ENCODE measurements around the gene PTPRD.
"Not testable (repeated sequence)": the region's sequence is repeated elsewhere in the genome, so short reads cannot be mapped to it uniquely, and the experiment has no call there.

PTPRD gene

GRCh38 chr9:9552665-9553064 lies 1060.1 kb downstream of the PTPRD start:
- DNase-seq (ENCODE audit: low read depth in 1 of 2, low spot score in 1 of 2) = no peak

- DNase-seq (ENCODE audit: low read depth in 1 of 2, low spot score in 1 of 2) = no peak
Measured at GRCh38 chr9:9538766-9539165, 1074.0 kb downstream of the PTPRD start.

- DNase-seq (ENCODE audit: low read depth in 1 of 2, low spot score in 1 of 2) = no peak
Measured at GRCh38 chr9:9538356-9538755, 1074.4 kb downstream of the PTPRD start.

- DNase-seq (ENCODE audit: low read depth in 1 of 2, low spot score in 1 of 2) = no peak
Measured at GRCh38 chr9:9536523-9536922, 1076.3 kb downstream of the PTPRD start.

- DNase-seq (ENCODE audit: low read depth in 1 of 2, low spot score in 1 of 2) = no peak
Measured at GRCh38 chr9:9523476-9524139, 1089.2 kb downstream of the PTPRD start.

GRCh38 chr9:9522406-9522805 lies 1090.4 kb downstream of the PTPRD start:
- DNase-seq (ENCODE audit: low read depth in 1 of 2, low spot score in 1 of 2) = no peak

- DNase-seq (ENCODE audit: low read depth in 1 of 2, low spot score in 1 of 2) = no peak
Measured at GRCh38 chr9:9521033-9521779, 1091.6 kb downstream of the PTPRD start.

GRCh38 chr9:9504869-9505268 lies 1107.9 kb downstream of the PTPRD start:
- no peak for DNase-seq (ENCODE audit: low read depth in 1 of 2, low spot score in 1 of 2)

- no peak for DNase-seq (ENCODE audit: low read depth in 1 of 2, low spot score in 1 of 2)
Measured at GRCh38 chr9:9499546-9499945, 1113.3 kb downstream of the PTPRD start.

- no peak for DNase-seq (ENCODE audit: low read depth in 1 of 2, low spot score in 1 of 2)
Measured at GRCh38 chr9:9498846-9499245, 1114.0 kb downstream of the PTPRD start.

GRCh38 chr9:9498128-9498527 lies 1114.7 kb downstream of the PTPRD start:
- no peak for DNase-seq (ENCODE audit: low read depth in 1 of 2, low spot score in 1 of 2)

- DNase-seq (ENCODE audit: low read depth in 1 of 2, low spot score in 1 of 2) = no peak
Measured at GRCh38 chr9:9494336-9494735, 1118.5 kb downstream of the PTPRD start.

- DNase-seq (ENCODE audit: low read depth in 1 of 2, low spot score in 1 of 2) = no peak
Measured at GRCh38 chr9:9492506-9492905, 1120.3 kb downstream of the PTPRD start.

- DNase-seq (ENCODE audit: low read depth in 1 of 2, low spot score in 1 of 2) = no peak
Measured at GRCh38 chr9:9489183-9489582, 1123.6 kb downstream of the PTPRD start.

GRCh38 chr9:9483175-9483574 lies 1129.6 kb downstream of the PTPRD start:
- DNase-seq (ENCODE audit: low read depth in 1 of 2, low spot score in 1 of 2) = no peak

- no peak for DNase-seq (ENCODE audit: low read depth in 1 of 2, low spot score in 1 of 2)
Measured at GRCh38 chr9:9478741-9479140, 1134.1 kb downstream of the PTPRD start.

GRCh38 chr9:9469271-9469670 lies 1143.5 kb downstream of the PTPRD start:
- no peak for DNase-seq (ENCODE audit: low read depth in 1 of 2, low spot score in 1 of 2)

GRCh38 chr9:9441874-9442273 lies 1170.9 kb downstream of the PTPRD start:
- DNase-seq (ENCODE audit: low read depth in 1 of 2, low spot score in 1 of 2) = not testable (repeated sequence)

- DNase-seq (ENCODE audit: low read depth in 1 of 2, low spot score in 1 of 2) = no peak
Measured at GRCh38 chr9:9437641-9438040, 1175.2 kb downstream of the PTPRD start.

GRCh38 chr9:9426454-9426853 lies 1186.3 kb downstream of the PTPRD start:
- not testable (repeated sequence) for DNase-seq (ENCODE audit: low read depth in 1 of 2, low spot score in 1 of 2)

- no peak for DNase-seq (ENCODE audit: low read depth in 1 of 2, low spot score in 1 of 2)
Measured at GRCh38 chr9:9412241-9412640, 1200.6 kb downstream of the PTPRD start.

GRCh38 chr9:9410736-9411135 lies 1202.1 kb downstream of the PTPRD start:
- no peak for DNase-seq (ENCODE audit: low read depth in 1 of 2, low spot score in 1 of 2)

- DNase-seq (ENCODE audit: low read depth in 1 of 2, low spot score in 1 of 2) = no peak
Measured at GRCh38 chr9:9399982-9400381, 1212.8 kb downstream of the PTPRD start.
